Caki2 (cell line): Measurements from ENCODE around the gene GPR32. TPM values are rescaled to one million over a fixed set of nuclear protein-coding genes. Genes with fewer than 3 reads are reported as not detected.
"Not testable (repeated sequence)": the region's sequence is repeated elsewhere in the genome, so short reads cannot be mapped to it uniquely, and the experiment has no call there.

ENCODE experiments used
- DNase-seq: peaks from one replicate; pipeline ENCODE4 v3.0.0-alpha.2; 2015; ENCODE audit warnings: low read depth
- in situ Hi-C: cut with HindIII; loops from 2 replicates; pipeline ENCODE4 v1.10.0; 2016; ENCODE audit warnings: low sequenced_read_pairs, low pct_unique_long_range_greater_than_20kb, mixed read lengths
- total RNA-seq: library from RNA; depleted of rRNA; stranded (reverse); fragments of >200 nt; shearing (Covaris generic); gene quantifications from 2 replicates; pipeline ENCODE4 v1.2.3, GENCODE V29; 2014; ENCODE audit warnings: low replicate concordance

GPR32 gene
- total RNA-seq, 1 experiment from 2014 or later: not detected

DNA sequence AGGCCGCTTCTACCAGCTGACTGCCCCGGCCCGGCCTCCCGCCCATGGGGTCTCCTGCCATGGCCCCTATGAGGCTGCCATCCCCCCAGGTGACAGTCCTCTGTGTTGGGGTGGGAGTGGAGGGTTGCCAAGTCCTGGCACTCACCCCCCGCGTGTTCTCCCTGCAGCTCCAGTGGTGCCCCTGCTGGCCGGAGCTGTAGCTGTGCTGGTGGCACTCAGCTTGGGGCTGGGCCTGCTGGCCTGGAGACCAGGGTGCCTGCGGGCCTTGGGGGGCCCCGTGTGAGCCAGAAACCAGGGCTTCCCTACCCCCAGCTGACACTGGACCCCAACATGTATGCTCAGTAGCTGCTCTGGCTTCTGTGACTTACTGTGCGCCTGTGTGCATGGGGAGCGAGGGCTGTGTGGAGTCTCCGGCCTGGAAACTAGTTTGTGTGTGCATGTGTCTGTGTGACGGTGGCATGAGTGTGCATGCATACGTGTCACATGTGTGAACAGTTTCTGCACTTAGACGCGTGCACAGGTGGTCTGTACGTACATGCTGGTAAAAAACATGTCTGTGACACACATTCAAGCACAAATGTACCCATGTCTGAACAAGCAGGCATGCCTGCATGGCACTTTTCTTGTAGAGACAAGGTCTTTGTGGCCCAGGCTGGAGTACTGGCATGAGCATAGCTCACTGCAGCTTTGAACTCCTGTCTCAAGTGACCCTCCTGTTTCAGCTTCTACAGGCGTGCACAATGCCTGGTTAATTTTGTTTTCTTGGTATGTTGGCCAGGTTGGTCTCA, 24.8 kb downstream of the GPR32 start:
- in situ Hi-C loops: no loop called here
- no peak for DNase-seq

DNA sequence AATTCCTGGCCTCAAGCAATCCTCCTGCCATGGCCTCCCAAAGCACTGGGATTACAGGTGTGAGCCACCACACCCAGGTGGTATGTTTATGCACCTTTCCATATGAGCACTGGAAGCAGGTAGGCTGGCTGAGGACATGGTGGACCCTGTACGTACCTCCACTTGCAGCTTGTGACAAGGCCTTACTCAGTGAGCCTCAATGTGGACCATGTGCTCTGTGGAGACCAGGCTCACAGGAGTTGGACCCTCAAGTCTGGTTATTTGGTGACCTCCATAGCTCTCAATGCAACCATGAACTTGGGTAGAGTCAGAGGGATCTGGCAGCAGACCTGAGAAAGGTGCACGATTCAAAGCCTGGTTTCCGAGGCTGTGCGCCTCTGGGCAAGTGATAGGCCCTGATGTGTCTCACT, 25.4 kb downstream of the GPR32 start:
- in situ Hi-C loops: no loop called here
- no peak for DNase-seq

DNA sequence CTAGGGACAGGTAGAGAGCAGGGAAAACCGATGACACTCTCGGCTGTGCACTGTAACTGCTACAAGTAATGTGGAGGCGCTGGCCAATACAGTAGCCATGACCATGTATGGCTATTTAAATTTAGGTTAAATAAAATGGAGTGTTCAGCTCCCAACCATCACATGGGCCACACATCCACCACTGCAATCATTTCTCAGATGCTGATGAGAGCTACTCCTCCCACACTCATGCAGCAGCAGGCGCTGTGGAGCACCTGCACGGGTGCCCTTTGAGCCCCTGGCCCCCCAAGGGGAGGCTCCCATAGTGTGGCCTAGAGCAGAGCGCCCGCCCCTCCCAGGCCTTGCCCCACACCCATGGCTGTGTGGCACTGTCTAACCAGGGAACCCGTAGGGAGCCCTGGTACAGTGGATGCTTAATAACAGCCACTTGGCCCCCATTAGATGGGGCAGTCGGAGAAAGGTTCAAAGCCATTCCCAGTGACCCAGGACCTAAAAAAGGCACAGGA, 25.9 kb downstream of the GPR32 start:
- in situ Hi-C loops: no loop called here
- no peak for DNase-seq

DNA sequence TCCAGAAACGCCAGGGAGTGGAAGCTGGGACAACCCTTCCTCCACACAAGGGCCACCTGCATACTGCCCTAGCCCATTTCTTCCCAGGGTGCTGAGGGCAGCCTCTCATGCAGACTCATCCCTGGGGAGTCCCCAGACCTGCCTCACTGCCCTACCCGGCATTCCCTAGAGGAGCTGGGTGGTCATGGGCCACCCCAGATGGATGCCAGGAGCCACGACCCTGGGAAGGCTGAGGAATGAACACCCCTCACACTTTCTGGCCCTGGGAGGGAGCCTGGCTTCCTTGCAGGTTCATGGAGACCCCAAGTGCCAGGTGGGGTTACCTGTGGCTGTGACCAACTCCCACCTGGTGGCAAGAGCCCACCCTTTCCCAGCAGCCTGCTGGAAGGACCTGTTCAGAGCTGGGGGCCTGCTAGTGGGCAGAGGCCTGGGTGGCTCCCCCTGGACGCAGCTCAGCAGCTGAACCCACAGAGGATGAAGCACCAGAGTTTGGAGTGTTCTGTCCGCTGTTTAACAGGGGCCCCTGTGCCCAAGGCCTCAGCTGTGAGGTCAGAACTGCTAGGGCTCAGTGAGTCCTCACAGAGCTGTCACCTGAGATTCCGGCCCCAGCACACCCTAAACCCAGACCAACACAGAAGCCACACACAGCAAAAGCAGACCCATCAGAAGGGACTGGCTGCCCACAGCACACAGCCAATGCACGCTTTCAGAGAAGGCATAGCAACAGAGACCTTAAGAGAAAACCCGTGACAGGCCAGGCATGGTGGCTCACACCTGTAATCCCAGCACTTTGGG, 26.6 kb downstream of the GPR32 start:
- in situ Hi-C loops: no loop called here
- no peak for DNase-seq

DNA sequence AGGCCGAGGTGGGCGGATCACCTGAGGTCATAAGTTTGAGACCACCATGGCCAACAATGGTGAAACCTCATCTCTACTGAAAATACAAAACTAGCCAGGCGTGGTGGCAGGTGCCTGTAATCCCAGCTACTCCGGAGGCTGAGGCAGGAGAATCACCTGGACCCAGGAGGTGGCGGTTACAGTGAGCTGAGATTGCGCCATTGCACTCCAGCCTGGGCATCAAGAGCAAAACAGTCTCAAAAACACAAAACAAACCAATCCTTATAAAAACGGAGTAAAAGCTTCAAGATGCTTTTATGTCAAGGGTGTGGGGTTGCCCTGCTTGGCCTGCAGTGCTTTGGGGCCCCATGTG, 27.1 kb downstream of the GPR32 start:
- in situ Hi-C loops: no loop called here

DNA sequence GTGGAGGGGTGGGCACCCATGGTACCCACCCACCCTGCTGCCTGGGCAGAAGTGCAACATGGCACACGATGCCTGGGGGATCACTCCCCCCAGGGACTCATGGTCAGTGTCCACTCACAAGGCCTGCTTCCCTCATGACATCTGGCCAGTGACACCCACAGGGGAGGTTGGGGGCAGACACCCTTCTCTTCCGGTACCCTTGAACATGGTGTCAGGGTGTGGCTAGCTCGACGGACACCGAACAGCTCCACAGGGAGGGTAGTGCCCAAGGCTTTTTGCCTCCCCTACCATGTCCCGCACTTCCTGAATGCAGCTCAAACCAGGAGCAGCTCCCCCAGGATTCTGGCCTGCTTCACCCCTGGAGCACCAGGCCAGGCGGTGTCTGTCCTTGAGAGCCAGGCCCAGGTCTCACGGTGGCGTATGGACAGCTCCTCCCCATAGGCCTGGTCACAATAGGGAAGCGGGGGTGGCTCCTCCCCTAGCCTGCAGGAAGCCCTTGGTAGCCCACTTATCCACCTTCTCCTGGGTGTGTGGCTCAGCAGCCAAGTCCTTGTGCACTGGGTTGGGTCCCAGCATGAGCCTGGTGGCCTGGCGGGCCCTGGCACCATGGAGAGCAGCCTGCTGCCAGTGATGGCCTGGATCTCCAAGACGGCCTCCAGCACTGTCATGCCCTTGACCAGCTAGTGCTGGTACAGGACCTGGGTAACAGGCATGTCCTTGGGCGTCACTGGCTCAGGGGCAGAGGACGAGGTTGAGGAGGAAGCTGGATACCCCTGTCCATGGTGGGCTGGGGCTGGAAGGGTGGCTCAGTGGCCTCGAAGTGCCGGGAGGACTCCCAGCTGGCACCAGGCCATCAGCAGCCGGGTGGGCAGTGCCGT, 27.8 kb downstream of the GPR32 start:
- DNase-seq: no peak
- in situ Hi-C loops: no loop called here

More for the DNA sequence above, 27.1 kb downstream of the GPR32 start:
- no peak for DNase-seq

DNA sequence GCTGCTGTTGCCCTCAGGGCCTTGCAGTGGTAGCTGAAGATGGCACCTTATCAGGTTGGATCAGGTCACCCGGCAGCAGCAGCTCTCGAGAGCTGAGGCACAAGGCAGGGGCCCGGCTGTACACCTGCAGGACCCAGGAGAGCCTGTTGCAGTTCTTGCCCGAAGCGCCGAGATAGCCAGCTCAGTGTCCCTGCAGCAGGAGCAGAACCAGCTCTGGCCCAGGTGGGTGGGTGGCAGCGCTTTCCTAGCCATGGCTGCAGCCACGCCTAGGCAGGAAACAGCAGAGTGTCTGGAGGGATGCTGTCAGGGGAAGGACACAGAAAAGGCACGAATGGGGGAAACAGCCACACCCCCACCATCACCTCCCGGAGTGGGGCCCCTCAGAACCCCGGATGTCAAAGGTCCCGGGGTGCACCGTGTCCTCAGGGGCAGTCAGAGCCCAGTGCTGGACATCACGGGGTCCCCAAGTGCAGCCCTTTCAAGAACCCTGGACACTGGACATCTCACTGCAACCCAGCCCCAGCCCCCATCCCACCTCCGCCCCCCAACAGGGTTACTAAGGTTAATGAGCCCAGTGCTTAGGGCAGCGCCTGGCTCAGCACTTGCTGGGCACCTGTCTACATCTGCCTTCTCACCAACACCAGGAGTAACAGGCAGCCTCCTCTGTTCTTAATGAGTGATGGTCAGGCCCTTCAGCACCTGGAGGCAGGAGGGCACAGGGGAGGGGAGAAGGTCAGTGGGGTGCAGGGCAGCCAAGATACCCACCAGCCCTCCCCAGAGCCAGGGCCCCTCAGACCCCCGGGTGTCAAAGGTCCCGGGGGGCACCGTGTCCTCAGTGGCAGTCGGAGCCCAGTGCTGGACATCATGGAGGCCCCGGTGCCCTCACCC, 28.6 kb downstream of the GPR32 start:
- no peak for DNase-seq
- in situ Hi-C loops: no loop called here

DNA sequence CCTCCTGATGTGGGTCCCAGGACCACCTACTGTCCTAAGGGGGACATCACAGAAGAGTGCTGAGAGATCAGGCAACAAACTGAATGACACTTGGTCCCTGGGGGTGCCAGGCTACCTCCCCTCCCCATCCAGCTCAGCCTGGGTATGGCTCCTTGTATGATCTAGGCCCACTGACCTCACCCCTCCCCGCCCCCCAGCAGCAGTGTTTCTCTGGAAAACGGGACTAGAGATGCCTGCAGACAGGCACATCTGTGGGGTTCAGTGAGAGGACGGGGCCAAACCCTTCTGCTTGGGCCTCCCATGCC, 29.2 kb downstream of the GPR32 start:
- in situ Hi-C loops: no loop called here
- DNase-seq: no peak

DNA sequence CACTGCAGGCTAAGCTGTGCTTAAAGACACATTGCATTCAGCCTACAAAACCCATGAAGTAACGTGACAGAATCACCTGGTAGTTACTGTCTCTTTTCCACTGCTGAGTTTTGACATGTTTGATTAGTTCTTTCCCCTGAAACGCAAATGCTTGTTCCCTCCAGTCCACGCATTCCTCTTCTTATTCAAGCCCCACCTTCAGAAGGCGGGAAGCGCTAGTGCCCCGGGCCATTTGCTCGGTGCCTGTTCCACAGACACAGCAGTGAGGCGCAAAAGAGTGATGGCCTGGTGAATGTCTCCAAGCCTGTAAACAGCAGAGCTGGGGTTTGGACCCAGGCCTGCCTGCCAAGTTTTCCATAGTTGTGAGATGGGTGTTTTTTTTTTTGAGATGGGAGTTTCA, 30.8 kb downstream of the GPR32 start:
- DNase-seq: no peak

DNA sequence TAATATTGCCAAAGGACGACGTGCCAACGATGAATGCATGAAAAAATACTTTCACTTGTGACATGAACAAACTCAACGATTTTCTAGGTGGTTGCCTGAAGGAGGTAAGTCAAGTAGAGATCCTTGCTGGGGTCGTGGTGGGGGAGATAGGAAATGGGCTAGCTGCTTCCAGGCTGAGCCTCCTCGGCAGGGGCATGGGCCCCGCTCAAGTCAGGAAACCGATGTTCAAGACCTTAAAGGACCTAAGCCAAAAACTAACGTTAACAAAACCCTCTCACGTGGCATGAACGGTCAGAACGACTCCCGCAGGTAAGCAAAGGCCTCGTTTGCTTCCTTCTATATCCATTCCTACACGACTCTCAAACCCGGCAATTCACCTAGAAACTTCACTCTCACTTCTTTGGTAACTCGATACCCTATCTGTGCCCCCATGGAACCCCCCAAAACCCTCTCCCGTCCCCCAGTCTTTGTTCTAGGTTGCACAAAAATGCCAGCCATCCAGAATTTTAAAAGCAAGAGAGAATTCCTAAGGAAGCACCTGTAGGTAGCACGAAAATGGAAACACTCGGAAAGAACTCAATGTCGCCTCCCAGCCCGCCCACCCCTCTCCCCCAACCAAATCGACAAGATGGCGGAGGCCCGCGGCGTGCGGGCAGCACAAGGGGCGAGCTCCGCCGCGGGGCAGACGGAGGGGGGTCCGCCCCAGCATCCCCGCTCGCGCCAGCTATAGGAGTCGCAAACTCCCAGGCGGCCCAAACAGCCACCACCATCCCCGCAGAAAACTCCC, 33.6 kb downstream of the GPR32 start:
- DNase-seq: no peak
- in situ Hi-C loops: no loop called here

More for the DNA sequence above, 30.8 kb downstream of the GPR32 start:
- in situ Hi-C loops: no loop called here

DNA sequence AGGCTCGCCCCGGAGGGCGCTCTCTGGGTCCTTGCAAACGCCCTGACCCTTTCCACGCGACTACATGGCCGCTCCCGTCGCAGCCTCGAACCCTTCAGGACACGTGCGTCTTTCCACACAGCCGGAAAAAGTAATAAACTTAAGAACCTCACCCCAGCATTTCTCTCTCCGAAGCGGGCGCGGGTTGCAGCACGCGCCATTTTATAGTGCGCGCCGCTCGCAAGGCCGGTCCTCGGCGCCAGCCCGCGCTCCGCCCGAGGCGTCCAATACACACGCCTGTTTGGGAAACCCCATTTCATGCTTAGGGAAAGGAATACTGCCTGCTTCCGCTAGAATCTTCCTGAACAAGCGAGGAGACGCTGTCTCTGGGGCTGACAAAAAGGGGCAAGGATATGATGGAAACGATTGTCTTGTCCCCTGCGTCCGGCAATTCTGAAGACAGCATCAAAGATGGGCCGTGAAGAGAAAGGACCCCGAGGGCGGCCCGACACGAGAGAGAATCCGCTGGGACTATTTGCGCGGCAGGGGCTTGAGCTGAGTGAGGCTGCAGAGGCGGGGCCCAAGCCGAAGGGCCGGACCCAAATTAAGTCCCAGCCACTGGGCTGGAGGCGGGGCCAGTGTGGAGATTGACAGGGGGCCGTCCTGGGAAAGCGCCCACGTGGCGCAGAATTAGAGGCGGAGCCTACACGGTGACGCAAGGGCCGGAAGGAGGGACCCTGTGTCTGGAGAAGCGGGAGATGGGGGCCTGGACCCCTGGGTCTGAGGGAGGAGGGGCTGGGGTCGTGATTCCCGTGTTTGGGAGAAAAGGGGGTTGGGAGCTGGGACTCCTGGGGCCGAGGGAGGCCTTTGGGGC, 34.4 kb downstream of the GPR32 start:
- peak; percentile 99 for DNase-seq
- in situ Hi-C loops: no loop called here

DNA sequence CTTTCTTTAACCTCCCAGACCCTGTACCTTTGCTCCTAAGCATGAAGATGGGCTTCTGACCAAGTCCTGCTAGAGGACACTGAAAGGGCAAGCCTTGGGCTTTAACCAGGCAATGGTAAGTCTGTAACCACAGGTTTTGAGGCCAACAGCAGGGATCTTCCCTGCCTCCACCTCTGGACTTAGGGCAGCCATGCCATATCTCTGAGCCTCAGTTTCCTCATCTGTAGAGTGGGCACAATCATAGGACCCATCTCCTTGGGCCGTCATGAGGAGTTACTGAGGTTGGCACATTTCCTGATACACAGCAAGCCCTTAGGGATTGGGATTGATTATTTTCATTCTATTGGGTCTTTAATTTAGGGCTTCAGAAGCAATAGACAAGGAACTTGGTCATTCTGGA, 38.6 kb downstream of the GPR32 start:
- in situ Hi-C loops: no loop called here
- DNase-seq: no peak

DNA sequence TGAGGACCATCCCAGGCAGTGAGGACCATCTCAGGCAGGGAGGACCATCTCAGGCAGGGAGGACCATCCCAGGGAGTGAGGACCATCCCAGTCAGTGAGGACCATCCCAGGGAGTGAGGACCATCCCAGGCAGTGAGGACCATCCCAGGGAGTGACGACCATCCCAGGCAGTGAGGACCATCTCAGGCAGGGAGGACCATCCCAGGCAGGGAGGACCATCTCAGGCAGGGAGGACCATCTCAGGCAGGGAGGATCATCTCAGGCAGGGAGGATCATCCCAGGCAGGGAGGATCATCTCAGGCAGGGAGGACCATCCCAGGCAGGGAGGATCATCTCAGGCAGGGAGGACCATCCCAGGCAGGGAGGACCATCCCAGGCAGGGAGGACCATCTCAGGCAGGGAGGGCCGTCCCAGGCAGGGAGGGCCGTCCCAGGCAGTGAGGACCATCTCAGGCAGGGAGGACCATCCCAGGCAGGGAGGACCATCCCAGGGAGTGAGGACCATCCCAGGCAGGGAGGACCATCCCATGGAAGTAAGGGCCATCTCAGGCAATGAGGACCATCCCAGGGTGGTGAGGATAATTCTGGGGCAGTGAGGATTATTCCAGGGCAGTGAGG, 41.5 kb downstream of the GPR32 start:
- in situ Hi-C loops, DNase-seq: not testable (repeated sequence)

DNA sequence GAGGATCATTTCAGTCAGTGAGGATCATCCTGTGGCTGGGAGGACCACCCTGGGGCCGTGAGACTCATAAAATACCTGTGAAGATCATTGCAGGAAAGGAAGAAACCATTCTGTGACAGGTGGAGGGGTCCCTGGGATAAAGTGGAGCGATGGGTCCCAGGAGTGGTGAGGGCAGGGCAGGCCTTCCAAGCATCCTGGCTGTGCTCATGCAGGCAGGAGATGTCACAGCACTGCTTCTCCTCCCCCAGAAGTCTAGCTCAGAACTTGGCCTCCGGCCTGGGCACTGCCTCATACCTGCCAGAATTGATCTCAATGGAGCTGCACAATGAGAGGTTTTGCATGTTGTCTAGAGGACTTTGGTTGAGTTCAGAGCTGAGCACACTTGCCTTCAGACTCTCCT, 42.2 kb downstream of the GPR32 start:
- in situ Hi-C loops: no loop called here
- no peak for DNase-seq

DNA sequence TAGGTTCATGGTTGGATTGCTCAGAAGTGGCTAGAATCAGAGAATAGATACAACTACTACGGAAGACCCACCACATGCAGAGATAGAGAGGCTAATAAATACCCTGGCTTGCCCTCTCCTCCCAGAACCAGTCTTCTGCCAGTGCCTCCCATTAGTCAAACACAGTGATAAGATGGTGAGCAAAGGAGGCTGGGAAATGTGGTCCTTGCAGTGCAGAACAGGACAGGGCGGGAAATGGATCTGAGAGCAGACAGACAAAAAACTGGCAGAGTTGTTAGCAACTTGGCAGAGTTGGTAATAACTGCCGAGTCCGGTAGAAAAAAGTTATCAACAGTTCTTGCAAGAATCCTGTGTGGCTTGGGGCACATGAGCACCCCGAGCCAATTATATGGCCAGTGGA, 44.6 kb downstream of the GPR32 start:
- in situ Hi-C loops: no loop called here
- no peak for DNase-seq

DNA sequence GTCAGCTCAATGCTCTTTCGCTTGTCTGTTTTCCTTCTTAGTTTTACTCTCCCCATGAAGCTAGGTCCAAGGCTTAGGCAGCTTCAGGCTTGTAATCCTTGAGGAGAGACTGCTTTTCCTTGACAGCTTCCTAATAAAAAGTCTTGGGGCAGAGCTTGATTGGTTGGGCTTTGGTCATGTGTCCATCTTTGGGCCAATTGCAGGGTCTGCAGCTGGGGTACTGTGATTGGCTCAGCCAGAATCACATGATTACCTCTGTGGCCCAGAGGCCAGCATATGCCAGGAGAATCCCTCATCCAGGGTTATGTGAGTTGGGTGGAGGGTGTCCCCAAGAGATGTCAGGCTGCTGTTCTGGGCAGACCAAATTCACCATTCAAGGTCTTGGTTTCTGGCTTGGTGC, 45.2 kb downstream of the GPR32 start:
- no peak for DNase-seq
- in situ Hi-C loops: no loop called here
